ENCODE data around the gene USP12. TPM values are rescaled to one million over a fixed set of nuclear protein-coding genes. Genes with fewer than 3 reads are reported as not detected.

Gene USP12
- total RNA-seq, 1 donor = 28.2 TPM

DNA sequence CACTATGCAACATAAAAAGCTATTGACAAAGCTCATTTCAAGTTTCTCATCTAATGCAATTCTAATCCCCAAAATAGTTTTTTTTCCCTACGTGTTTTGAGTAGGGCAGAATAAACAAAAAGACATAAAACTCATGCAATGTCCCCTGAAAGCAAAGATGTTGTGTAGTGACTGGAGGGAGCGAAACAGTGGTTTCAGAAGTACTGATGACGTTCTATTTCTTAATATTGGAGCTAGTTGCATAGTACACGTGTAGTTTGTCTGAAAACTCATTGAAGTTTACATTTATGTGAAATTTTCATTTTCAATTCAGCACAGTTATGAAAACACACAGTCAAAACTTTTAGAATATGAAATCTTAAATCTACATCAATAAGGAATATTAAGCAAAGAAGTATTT lies 31.6 kb downstream of the USP12 start:
- no peak for DNase-seq (ENCODE audit: low read depth)

DNA sequence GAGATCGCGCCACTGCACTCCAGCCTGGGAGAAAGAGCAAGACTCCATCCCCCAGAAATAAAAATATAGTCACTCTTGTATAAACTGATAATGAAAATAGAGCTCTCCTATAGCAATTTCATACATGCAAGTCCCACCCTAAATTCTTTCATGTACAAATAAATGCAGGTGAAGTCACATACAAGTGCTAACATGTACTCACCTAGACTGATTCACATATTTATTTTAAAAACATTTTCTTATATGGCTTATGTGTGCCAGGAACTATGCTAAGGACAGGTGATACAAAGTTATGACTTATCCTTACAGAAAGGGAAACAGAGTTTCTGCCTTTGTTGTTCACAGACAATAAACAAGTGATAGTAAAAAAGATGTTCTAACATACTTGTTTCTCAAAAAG lies 32.0 kb downstream of the USP12 start:
- no peak overlapping the region for H3K4me3 ChIP-seq (ENCODE audit: low read depth, low read length)
- TF ChIP-seq, protein P1, sequence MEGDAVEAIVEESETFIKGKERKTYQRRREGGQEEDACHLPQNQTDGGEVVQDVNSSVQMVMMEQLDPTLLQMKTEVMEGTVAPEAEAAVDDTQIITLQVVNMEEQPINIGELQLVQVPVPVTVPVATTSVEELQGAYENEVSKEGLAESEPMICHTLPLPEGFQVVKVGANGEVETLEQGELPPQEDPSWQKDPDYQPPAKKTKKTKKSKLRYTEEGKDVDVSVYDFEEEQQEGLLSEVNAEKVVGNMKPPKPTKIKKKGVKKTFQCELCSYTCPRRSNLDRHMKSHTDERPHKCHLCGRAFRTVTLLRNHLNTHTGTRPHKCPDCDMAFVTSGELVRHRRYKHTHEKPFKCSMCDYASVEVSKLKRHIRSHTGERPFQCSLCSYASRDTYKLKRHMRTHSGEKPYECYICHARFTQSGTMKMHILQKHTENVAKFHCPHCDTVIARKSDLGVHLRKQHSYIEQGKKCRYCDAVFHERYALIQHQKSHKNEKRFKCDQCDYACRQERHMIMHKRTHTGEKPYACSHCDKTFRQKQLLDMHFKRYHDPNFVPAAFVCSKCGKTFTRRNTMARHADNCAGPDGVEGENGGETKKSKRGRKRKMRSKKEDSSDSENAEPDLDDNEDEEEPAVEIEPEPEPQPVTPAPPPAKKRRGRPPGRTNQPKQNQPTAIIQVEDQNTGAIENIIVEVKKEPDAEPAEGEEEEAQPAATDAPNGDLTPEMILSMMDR (IDR thresholded peaks at IDR 0.05; ENCODE audit: insufficient read depth, low read length) = no peak
- DNase-seq (ENCODE audit: low read depth) = no peak

More for the DNA sequence above, 31.6 kb downstream of the USP12 start:
- TF ChIP-seq, protein P1 (IDR thresholded peaks at IDR 0.05; ENCODE audit: insufficient read depth, low read length) = no peak
- no peak overlapping the region for H3K4me3 ChIP-seq (ENCODE audit: low read depth, low read length)

DNA sequence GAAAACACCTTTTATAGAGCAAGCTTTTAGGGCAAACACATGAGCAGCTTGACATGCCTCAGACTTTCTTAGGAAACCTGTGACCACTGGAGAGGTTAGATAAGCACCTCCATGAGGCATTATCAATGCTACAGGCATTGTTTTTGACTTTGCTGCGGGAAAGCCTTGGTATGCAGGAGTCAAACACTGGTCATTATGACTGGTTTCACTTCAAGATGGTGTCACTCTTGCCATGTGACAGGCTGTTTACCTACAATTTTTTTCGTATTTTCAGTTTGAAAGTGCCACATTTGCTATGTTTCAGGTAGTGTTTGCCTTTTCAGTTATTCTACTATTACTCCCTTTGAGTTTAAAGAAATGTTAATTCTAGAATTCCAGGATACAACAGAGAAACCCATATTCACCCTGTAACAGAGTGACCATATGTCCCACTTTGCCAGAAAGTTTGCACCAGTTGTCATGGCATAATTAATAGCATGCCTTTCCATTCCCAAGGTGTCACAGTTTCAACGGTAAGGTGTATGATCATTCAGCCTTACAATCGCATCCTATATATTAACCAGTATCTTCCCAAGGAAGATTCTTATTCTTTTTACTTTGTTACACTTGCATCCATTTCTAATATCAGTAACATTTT lies 33.0 kb downstream of the USP12 start:
- no peak overlapping the region for H3K4me3 ChIP-seq (ENCODE audit: low read depth, low read length)
- no peak for DNase-seq (ENCODE audit: low read depth)
- TF ChIP-seq, protein P1 (IDR thresholded peaks at IDR 0.05; ENCODE audit: insufficient read depth, low read length) = no peak

DNA sequence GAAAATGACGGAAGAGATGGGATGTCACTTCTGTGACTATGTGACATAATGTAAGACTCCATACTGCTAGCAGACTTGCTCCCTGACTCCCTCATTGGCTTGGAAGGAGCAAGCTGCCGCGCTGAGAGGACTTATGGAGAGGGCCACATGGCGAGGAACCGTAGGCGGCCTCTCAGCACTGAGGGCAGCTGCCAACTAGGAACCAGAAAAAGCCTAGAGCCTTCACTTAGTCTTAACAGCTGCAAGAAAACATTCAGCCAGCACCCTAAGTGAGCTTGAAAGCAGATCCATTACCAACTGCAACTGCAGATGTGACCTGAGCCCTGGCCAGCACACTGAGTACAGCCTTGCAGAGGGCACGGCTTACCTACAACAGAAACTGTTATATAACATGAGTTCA lies 33.9 kb downstream of the USP12 start:
- TF ChIP-seq, protein P1 (IDR thresholded peaks at IDR 0.05; ENCODE audit: insufficient read depth, low read length) = no peak
- no peak overlapping the region for H3K4me3 ChIP-seq (ENCODE audit: low read depth, low read length)
- peak; percentile 17 for DNase-seq (ENCODE audit: low read depth)

DNA sequence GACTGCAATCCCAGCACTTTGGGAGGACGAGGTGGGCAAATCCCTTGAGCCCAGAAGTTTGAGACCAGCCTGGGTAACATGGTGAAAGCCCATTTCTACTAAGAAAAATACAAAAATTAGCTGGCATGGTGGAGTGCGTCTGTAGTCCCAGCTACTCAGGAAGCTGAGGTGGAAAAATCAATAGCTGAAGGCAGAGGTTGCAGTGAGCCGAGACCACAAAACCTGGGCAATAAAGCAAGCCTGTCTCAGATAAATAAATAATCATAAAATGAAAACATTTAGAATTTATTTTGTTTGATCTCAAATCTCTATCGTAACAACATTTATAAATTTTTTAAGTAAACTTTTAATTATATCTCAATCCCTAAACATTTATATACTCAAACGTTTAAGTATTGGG lies 36.6 kb downstream of the USP12 start:
- TF ChIP-seq, protein P1 (IDR thresholded peaks at IDR 0.05; ENCODE audit: insufficient read depth, low read length) = no peak
- no peak overlapping the region for H3K4me3 ChIP-seq (ENCODE audit: low read depth, low read length)
- DNase-seq (ENCODE audit: low read depth) = no peak

DNA sequence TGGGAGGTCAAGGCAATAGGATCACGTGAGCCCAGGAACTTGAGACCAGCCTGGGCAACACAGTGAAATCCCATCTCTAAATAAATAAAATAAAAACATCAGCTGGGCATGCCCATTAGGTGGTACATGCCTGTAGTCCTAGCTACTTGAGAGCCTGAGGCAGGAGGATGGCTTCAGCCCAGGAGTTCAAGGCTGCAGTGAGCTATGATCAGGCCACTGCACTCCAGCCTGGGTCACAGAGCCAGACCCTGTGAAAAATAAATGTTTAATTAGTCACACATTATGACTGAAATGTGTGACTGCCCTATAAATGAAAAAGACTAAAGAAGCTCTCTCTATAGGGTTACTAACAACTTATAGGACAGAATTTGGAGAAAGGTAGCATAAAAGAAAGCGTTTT lies 37.7 kb downstream of the USP12 start:
- no peak overlapping the region for H3K4me3 ChIP-seq (ENCODE audit: low read depth, low read length)
- TF ChIP-seq, protein P1 (IDR thresholded peaks at IDR 0.05; ENCODE audit: insufficient read depth, low read length) = no peak

DNA sequence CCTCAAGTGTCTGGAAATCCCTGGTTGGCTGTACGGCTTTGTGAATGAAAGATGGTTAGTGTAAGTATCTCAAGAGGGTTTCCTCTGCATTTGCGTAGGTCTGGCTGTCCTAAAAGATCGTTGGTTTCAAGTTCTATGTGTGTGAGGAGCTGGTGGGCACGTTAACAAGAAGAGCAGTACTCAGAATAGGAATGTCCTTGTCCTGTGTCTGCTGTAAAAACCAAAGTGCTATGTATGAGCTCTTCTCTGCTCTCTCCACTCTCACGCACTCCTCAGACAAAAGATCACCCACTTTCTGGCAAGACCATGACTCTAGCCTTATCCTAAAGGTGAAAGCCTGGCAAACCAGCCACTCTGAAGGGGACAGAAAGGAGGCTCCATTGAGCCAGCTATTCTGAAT lies 39.1 kb downstream of the USP12 start:
- no peak for DNase-seq (ENCODE audit: low read depth)
- no peak overlapping the region for H3K4me3 ChIP-seq (ENCODE audit: low read depth, low read length)
- TF ChIP-seq, protein P1 (IDR thresholded peaks at IDR 0.05; ENCODE audit: insufficient read depth, low read length) = no peak

More for the DNA sequence above, 37.7 kb downstream of the USP12 start:
- no peak for DNase-seq (ENCODE audit: low read depth)

Data from fibroblast of the aortic adventitia (primary cell).